NAMALWA (cell line): ENCODE data around the gene HTR3B.
"Not testable (repeated sequence)": the region's sequence is repeated elsewhere in the genome, so short reads cannot be mapped to it uniquely, and the experiment has no call there.

Experiments used
- DNase-seq: peaks from one replicate; pipeline ENCODE4 v3.0.0-alpha.2; 2015; ENCODE audit warnings: low spot score

Gene HTR3B

GRCh38 chr11:113946162-113946561 is 41.6 kb downstream of the HTR3B start:
- not testable (repeated sequence) for DNase-seq

GRCh38 chr11:113947994-113948393 is 43.4 kb downstream of the HTR3B start:
- no peak for DNase-seq

DNA sequence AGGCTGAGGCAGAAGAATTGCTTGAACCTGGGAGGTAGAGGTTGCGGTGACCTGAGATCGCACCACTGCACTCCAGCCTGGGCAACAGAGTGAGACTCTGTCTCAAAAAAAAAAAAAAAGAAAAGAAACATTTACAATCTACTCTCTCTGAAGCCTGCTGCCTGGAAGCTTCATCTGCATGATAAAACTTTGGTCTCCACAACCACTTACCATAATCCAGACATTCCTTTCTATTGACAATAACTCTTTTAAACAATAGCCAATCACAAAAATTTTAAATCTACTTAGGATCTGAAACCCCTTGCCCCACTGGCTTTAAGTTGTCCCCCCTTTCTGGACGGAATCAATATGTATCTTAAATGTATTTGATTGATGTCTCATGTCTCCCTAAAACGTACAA is 45.3 kb downstream of the HTR3B start:
- no peak for DNase-seq

DNA sequence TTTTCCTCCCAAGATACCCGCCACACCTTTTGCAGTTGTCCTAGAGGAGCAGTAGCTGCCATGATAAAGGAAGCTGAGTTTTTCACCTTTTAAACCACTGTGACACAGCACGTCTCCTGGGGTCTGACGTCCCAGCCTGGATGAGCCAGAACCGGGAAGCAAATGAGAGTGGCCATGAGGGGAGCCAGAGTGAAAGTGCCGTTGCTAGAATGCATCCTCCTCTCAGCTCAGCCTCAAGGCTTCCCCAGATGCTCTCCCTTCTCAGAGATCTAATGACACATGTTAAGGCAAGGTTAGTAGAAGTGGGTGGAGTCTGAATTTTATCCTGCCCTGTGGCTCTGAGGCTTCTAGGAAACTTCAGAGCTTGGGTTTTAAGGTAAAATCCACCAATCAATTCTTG is 46.9 kb downstream of the HTR3B start:
- no peak for DNase-seq

DNA sequence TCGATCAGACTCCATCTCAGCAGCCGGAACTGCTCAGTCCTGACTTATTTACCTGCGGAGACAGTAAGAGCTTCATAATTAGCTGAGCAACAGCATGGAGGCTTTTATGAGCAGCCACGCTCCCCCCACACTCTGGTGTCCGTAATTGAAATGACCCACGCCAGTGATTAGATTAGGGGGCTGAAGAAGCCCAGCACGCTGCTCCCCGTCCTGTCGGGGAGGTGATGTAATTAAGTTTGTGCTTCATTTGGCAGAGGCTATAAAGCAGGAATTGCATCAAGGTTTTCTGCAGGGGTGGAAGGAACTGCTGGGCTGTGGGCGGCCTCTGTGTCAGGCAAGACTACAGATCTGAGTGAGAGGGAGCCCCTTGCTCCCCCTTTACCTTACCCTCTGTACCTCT is 47.5 kb downstream of the HTR3B start:
- no peak for DNase-seq

DNA sequence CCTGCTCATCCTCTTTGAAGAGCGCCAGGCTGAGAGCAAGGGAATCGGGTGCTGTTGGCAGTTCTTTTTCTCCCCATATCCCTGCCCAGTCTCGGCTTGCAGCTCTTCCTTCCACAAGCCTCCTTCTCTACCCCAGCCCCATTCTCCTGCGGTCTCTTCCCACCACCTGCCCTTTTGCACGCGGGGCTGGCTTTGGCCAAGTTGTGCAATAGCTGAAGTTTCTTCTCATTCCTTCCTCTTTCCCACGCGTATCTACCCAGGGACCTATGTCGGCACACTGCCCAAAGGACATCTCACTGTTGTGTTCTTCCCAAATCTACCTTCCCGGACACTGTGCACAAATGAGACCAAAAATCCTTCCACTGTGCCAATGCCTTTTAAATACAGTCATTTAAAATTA is 48.0 kb downstream of the HTR3B start:
- no peak for DNase-seq

DNA sequence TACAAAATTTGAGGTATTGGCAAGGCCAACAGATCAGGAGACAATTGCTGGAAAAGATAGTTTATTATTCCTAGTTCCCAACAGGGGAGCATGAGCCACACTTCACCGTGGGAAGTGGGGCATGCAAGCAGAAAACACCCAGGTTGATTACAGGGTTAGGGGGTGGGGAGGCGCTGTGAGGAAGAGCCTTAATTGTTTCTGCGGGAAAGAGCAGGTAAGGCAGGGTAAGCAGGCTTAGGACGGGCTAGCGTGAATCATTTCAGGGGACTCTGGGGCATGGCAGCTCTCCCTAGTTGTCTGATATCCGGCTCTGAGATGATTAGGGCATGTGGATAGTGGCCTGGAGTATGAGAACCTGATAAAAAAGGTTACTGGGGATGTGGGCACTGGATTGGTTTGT is 49.6 kb downstream of the HTR3B start:
- DNase-seq: no peak

GRCh38 chr11:113956986-113957385 is 52.4 kb downstream of the HTR3B start:
- DNase-seq: no peak

DNA sequence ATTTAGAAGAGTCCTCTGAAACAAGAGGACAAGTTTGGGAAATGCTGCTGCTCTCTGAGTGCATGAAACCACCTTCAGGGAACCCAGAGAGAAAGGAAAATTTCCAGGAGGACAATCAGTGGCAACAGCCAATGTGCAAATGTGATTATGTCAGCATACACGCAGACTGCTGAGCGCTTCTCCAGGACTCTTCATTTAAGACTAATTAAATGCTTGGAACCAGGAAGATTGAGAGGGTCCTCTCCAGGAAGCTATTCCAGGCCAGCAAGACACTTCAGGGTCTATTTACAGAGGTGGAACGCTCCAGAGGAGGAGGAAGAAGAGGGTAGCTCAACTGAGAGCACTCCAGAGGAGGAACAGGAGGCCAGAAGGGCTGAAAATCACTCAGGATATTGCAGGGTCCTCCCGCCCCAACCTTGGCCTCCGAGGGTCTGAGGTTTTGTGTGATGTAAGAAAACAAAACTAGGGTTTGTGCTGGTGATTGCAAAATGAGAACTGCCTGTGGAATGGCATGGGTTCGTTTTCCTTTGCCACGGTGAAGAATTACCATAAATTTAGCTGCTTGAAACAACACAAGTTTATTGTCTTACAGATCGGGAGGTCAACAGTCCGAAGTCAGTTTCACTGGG is 56.2 kb downstream of the HTR3B start:
- DNase-seq: no peak

- no peak for DNase-seq
Measured at GRCh38 chr11:113967361-113967760, 62.8 kb downstream of the HTR3B start.

DNA sequence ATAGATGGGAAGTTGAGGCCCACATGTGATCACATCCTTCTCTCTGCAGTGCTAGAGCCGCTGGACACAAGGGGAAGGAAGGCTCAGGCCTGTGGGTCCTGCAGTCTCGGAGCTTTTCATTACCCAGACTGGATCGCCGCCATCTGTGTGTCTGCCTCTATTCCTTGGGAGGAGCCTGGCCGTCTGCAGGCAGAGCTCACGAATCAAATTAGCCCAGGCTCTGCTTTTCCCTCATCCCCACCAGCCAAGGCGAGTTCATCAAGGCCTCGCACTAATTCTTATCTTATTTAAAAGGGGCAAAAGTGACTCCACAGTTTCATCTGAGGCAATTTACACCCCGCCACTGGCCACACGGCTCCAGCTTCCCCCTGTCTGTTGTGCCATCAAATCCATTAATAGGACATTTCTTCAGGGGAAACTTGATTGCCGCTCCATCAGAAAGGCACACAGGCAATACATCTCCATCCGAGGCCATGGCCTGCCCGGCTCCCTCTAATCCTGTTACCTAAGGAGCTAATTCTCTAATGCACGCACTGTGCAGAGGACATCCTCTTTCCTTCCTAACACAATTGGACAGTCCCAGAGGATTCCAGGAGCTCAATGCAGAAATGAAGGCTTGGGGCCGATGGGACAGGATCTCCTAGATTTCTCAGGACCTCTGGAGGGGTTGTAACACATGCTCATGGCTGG is 67.1 kb downstream of the HTR3B start:
- DNase-seq: no peak

GRCh38 chr11:113974741-113975470 is 70.3 kb downstream of the HTR3B start, which contains the start of gene HTR3A:
Gene HTR3A (plus strand): TSS chr11:113975108. CDS start chr11:113975326, 218 bp downstream.
- no peak for DNase-seq

DNA sequence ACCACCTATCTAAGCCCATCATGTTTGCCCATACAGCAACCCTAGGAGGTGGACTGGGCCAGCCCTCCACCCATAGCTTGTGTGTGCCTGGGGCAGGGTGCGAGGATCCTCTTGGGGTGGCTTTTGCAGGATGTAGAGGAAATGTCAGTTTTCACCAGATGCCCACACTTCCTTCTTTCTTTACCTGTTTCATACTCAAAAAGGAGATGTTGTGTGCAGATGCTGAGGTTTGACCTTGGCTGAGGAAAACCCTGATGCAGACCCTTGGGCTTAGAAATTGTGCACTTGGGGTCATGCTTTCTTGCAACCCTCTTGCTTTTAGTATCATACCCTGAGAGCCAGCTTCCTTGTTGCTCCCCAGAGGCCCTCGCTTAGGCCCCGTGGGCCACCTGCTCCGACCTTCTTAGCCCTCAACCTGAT is 72.5 kb downstream of the HTR3B start:
- peak; percentile 18 for DNase-seq

DNA sequence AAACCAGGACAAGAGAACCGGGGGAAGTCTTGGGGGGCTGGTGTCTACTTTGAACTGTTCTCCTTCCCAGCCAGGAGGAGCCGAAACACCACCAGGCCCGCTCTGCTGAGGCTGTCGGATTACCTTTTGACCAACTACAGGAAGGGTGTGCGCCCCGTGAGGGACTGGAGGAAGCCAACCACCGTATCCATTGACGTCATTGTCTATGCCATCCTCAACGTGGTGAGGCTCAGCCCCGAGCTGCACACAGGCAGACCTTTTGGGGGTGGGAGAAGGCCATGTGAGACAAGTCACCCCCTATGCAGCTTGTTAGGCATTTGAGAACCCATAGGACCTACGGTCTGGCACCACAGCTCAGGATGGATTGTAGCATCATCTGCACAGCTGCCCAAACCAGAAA is 73.1 kb downstream of the HTR3B start:
- peak; percentile 15 for DNase-seq

GRCh38 chr11:113979431-113979830 is 74.8 kb downstream of the HTR3B start:
- DNase-seq: no peak

GRCh38 chr11:113980785-113981184 is 76.2 kb downstream of the HTR3B start:
- no peak for DNase-seq

DNA sequence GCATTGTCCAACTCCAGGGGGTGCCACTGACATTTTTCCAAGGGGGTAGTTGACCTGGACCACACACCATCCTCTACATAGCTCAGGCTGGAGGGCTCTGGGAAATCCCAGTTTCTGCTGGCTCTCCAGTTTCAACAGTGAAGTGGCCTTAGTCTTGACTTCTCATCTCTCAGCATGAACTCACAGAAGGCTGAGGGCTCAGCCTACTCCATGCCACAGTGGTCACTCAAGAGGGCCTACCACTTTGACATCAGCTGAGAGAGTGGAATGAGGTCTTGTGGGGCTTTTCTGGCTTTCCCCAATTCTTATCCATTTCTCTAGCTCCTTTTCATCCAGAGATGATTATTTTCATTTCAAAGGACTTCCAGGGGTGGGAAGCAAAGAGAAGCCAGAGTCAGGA is 77.7 kb downstream of the HTR3B start:
- DNase-seq: no peak

- DNase-seq: no peak
Measured at GRCh38 chr11:113984781-113985180, 80.2 kb downstream of the HTR3B start.

DNA sequence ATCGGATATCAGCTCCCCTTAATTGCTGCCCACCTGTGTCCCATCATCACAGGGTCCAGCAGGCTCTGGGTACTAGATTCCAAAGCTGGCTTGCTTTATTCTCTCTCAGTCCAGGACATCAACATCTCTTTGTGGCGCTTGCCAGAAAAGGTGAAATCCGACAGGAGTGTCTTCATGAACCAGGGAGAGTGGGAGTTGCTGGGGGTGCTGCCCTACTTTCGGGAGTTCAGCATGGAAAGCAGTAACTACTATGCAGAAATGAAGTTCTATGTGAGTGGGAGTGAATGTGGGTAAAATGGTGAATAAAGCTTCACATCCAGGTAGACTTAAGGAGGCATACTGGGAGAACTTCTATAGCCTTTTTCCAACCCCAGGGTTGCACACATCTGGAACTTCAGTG is 81.3 kb downstream of the HTR3B start:
- no peak for DNase-seq

GRCh38 chr11:113986351-113987140 is 82.0 kb downstream of the HTR3B start:
- no peak for DNase-seq

DNA sequence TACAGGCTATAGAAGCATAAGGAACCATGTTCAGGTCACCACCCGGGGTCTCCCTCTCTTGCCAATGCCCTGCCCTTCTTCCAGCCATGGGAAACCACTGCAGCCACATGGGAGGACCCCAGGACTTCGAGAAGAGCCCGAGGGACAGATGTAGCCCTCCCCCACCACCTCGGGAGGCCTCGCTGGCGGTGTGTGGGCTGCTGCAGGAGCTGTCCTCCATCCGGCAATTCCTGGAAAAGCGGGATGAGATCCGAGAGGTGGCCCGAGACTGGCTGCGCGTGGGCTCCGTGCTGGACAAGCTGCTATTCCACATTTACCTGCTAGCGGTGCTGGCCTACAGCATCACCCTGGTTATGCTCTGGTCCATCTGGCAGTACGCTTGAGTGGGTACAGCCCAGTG is 84.8 kb downstream of the HTR3B start:
- DNase-seq: no peak

- no peak for DNase-seq
Measured at GRCh38 chr11:113989916-113990315, 85.3 kb downstream of the HTR3B start.
